T-helper 9 cell (primary cell): ENCODE data around the gene TMEM217.
"Not testable (repeated sequence)": the region's sequence is repeated elsewhere in the genome, so short reads cannot be mapped to it uniquely, and the experiment has no call there.

Experiments used
- DNase-seq: peaks from one replicate; pipeline ENCODE4 v3.0.0-alpha.2; 2020
- total RNA-seq, 2 donors: gene quantifications; one replicate each; lab custom pipeline; 2026; lab: John Stamatoyannopoulos, UW

TMEM217 gene
- 0 to 0.28 reads per million in 2 donors for total RNA-seq

DNA sequence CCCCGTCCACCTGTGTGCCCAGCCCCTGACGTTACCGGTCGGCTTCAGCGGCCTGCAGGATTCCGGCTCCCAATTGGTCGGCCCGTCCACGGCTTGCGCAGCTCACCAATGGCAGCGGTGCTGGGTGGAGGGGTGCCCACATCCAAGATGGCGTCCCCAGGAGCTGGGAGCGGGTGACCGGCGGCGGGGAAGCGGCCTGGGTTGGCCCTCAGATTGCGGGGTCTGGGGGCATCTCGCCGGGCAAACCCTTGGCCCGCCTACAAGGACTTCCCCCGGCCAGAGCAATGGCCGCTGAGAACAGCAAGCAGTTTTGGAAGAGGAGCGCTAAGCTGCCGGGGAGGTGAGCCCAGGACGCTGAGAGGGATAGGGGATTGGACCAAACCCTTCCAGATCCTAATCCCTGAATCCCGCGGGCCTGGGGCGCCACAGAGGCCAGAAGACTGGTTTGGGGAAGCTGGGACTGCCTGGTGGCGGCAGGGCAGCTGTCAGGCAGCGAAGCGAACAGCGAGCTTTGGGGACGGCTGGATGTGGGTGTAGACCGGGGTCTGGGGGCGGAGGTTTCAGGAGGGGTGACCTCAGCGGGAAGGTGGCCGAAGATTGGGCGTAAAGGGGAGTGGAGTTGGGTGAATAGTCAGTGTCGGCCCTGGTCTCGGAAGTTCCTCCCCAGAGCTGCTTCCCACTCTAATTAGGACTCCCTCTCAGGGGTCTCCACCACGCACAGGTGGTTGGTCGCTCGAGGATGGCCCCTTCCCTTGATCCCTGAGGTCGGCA, at the start of gene TMEM217, which contains the start of gene TBC1D22B:
TSS of gene TMEM217 (minus strand) at position 511 of the 771 bp plus-strand sequence. CDS start 39,114 bp downstream, outside the sequence.
TSS of gene TBC1D22B (plus strand) at position 139 of the 771 bp plus-strand sequence. CDS start at position 285, 146 bp downstream.
- peak; percentile 93 for DNase-seq

DNA sequence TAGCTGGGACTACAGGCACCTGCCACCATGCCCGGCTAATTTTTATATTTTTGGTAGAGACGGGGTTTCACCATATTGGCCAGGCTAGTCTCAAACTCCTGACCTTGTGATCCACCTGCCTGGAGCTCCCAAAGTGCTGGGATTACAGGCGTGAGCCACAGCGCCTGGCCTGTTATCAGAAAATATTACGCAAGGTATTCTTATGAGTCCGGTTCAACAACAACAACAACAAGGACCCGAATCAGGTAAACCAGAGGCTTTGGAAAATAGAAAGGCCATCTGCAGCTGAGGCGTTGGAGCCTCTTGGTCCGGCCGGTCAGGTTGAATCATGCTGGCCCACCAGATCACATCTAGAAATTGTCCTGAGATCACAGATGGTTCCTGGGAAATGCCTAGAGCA, 49.5 kb upstream of the TMEM217 start:
- DNase-seq, result not testable (repeated sequence)

DNA sequence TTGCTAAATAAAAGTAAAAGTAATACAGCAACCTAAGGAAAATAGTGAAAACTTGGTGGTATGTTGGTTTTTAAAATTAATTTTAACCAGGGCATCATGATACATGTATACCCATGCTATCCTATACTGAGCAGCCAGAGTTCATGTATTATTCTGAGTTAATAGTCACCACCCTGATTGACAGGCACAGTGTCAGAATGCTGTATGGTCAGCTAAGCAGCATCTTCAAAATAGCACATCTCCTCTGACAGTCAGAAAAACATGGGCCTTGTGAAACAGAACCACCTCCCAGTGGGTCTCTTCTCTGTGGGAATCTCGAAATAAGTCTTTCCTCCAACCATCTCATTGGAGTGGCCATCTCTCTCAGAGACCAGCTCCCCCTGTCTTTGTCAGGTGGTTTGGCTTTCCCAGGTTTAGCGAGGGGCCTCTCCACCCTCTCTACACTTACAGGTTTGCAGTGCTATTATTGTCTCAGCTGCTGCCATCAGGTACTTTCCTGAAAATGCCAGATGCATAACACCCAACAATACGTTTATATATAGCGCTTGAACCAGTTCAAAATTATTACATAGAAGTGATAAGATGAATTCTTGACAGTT, 48.8 kb upstream of the TMEM217 start:
- DNase-seq, result no peak

DNA sequence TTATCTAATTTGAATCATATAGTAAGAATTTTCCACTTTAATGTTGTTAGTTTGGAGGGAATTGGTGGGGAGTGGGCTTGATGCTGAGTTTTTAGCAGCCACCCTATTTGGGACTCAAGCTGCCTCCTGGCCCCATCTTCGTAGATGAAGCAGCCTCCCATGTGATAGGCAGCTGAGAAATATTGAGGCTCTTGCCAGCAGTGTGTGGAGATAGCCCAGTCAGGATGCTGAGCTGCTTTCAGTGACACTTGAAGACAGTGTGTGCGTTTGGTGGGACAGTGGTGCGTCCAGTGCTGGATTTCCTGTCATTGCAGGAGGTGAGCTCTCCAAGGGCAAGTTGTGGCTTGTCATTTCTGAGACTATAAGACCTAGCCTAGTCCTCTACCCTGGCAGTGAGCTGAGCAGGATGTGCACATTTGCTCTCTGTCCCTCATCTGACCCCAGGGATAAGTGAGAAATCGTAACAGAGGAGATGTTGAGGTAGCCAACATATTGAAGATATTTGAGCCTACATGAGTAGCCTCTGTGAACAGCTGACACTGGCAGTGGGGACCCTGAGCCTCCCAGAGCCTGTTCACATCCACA, 48.0 kb upstream of the TMEM217 start:
- no peak for DNase-seq

DNA sequence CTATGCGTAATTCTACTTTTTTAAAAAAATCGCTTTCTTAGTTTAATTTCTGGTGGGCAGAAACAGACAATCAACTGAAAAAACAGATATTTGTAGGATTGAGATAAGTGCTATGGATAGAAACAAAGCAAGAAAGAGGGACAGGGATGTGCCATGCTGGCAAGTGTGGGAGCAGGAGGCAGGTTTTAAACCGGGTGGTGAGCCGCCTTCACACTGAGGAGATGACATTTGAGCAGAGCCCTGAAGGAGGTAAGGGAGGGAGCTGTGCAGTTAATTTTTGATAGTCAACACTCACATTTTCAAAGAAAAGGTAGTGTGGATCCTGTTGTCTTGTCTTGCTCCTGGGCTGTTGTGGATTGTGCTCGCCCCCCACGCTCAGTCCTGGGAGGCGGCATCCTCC, 46.8 kb upstream of the TMEM217 start:
- DNase-seq, result no peak

DNA sequence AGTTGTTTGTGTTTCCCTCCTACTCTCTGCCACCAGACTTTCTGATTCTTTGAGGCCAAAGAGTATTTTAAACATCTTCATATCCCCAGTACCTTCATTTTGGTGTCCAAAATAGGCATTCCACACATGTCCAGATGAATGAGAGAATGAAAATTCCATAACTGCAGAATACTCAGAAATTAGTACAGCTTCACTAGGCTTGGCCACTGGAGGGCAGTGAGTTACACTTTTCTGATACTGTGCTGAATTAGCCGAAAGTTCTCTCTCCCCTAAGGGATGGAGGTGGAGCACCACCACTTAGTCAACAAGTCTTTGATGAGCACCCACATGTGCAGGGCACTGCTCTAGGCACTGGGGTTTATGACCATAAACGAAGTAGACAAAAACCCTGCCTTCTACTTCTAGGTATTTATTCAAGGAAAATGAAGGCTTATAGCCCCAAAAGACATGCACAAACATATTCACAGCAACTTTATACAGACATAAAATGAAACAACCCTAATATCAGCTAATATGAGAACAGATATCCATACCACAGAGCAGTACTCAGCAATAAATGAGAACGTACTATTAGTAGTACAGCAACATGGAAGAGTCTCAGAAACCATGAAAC, 46.1 kb upstream of the TMEM217 start:
- DNase-seq, result no peak

DNA sequence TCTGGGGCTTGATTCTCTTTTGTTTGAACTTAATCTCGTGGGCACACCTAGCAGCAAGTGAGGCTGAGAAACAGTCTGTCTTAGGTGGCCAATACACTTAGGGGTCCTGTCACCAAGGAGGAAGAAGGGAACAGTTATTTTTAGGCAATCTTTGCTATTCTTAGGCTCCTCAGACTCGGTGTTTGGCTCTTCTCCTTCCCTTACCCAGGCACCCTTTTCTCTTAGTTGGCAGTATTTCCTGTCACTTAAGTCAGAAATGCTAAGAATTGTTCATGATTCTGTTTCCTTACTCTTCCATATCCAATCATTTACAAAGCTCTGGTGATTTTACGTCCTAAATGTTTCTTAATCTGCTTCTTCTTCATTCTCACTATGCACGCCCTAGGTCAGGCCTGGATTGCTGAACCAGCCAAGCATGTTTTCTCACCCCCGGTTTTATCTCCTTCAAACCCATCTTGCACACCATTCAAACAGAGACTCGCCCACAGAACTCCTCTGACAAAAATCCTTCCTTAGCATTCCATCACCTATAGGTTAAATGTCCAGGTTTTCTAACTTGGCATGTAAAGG, 45.2 kb upstream of the TMEM217 start:
- no peak for DNase-seq

DNA sequence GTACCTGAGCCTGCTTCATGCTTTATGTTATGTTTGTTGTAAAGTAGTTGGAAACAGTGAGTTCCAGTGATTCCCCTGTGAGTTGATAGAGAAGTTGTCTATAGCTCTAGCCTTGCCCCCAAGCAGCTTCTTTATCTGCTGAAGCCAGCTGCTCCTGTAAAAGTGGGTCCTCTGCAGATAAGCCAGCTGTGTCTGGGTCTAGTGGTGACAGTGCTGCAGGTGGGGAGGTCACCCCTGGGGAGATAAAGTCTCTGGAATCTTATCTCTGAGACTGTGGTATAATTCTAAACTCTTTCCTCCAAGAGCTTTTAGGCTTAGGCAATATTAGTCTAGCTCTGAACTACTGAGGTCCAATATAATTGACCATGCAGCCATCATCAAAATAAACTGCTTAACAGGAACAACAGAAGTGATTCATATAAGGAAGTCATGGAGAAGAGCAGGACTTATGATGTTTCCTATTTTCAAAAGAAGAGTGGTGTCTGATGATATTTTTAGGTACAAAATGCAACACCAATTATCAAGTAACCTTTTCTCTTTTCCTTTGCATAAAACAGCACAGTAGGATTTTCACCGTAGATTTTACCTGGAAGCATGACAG, 44.2 kb upstream of the TMEM217 start:
- no peak for DNase-seq

DNA sequence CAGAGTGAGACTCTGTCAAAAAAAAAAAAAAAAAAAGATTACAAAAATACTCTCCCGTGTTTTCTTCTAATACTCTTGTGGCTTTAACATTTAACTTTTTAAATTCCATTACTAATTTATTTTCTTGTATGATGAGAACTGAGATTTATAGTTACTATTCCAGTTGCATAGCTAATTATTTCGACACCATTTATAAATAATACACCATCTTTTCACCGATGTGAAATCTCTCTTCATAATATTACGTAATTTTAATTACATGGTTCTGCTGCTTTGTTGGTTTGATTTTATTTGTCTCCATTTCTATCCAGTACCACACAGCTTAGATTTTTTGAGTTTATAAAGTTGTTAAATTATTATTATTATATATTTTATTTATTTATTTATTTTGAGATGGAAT, 42.0 kb upstream of the TMEM217 start:
- no peak for DNase-seq

DNA sequence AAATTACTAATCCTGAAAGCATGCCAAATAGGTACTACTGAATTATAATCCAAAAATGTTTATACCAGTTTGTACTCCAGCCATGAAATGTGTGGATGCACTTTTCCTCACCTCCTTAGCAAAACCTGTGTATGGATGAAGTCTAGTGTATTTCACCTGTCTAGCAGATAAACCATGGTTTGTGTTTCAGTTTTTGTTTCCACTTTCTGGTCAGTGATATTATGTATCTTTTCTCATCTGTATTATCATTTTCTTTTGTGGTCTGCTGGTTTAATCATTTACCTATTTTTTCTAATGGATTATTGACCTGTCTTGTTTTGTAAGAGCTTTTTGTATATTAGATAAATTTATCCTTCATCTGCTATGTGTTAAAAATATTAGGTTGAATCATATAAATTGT, 41.0 kb upstream of the TMEM217 start:
- no peak for DNase-seq

DNA sequence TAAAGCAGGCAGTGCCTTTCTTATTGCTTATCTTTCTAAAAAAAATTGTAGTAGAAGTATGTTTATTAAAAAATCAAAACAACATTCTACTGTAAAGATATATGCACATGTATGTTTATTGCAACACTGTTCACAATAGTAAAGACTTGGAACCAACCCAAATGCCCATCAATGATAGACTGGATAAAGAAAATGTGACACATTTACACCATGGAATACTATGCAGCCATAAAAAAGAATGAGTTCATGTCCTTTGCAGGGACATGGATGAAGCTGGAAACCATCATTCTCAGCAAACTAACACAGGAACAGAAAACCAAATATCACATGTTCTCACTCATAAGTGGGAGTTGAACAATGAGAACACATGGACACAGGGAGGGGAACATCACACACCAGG, 39.7 kb upstream of the TMEM217 start:
- not testable (repeated sequence) for DNase-seq

DNA sequence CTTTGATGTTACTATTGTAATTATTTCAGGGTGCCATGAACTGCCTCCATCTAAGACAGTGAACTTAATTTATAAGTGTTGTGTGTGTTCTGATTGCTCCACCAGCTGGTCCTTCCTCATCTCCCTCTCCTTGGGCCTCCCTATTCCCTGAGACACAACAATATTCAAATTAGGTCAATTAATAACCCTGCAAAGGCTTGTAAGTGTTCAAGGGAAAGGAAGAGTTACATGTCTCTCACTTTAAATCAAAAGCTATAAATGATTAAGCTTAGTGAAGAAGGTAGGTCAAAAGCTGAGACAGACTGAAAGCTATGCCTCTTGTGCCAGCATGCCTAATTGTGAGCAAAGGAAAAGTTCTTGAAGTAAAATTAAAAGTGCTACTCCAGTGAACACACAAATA, 35.5 kb upstream of the TMEM217 start:
- no peak for DNase-seq

DNA sequence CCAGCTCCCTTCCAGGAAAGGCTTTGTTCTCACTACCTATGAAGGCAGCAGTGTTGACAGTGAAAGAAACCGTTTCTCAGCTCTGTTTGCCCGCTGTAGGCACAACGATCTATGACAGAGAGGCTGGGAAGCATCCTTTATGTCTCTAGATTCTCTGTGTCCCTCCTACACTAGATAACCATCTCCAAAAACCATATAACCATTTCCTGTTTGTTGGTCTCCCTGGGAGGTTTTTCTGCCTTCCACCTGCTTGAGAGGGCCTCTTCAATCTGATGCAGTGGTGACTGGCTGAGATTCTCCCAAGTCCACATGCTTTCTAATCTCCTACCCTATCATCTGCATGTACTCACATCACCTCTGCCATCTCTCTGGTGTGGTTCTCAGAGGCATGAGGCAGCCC, 32.0 kb upstream of the TMEM217 start:
- DNase-seq, result peak; percentile 0

DNA sequence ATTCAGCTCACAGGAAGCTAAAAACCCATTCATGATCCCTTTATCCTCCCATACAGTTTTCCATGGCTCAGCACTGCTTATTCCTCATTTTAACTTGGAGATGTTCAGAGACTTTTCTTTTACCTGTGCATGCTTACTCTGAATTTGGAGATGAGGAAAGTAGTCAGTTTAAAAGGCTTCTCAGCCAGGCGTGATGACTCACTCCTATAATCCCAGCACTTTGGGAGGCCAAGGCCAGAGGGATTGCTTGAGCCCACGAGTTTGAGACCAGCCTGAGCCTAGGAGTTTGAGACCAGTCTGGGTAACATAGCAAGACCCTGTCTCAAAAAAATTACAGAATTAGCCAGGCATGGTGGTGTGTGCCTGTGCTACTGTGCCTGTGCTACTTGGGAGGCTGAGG, 30.3 kb upstream of the TMEM217 start:
- DNase-seq, result no peak

DNA sequence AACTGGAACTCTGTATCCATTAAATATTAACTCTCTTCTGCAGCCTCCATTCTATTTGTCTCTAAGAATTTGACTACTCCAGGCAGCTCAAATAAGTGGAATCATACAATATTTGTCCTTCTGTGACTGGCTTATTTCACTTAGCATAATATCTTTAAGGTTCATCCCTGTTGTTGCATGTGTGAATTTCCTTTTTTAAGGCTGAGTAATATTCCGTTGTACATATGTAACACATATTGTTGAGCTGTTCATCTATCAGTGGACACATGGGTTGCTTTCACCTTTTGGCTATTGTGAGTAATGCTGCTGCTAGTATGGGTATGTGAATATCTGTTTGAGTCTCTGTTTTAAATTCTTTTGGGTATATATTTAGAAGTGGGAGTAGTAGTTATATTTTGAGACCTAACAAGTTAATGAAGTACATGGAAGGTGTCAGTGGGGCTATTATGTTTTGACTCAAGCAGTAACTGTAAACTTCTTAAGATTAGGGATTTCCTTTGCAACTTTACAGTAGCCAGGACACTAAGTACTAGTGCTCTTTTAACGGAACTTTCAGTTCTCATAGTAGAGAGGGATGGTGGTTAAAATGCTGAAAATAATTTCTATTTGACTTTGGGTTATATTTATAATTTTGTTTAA, 29.7 kb upstream of the TMEM217 start:
- DNase-seq, result no peak

DNA sequence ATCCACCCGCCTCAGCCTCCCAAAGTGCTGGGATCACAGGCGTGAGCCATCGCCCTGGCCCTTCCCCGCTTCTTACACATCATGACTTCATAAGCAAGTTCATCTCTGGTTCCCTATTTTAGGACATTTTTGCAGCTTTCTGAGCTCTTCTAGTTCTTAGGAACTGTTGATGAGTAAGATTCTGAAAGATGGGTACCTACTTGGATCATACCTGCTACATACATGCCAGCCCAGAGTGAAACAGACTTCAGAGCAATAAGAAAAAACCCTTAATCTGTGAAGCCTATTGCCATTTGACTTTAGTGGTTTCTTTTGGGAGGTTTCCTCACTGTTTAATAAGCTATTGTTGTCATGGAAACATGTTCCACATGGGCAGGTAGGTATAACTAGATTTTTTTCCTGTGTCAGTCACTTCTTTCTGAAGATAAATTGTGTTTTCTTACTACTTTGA, 27.9 kb upstream of the TMEM217 start:
- no peak for DNase-seq

DNA sequence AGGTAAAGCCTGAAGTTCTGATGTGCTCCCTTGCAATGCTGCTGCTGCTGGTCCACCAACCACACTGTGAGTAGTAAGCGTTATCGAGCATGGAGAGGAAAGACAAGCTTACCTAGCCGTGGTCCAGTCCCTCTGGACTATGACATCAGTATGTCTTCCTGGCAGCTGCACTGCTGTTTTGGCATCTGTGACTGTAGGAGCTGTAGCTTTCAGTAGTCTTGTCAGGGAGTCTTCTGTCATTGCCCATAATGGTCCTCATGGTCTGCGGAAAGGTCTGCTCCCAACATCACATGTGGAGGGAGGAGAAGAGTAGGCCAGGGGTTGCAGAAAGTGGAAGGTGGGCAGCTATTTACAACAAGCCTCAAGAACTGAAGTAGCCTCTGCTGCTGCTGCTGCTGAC, 26.8 kb upstream of the TMEM217 start:
- DNase-seq, result no peak

DNA sequence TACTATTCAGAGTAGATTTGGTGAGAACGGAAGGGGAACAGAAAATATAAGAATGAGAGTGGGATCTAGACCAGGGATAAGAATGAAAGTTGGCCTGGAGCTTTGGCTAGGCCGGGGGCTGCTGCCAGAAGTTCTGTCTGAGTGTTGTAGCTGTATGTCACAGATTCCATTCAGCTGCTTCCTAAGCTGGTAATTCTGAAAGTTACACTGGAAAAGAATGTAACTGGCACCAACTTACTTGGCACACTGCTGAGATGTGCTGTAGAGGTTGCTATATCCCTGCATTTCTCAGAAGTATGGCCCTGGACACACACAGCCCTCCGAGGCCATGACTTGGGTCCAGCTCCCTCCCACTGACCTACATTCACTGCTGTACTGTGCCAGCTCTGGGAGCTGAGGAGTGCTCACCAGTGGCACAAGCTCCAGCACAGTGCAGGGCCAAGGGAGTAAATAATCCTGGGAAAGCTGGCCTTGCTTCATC, 25.8 kb upstream of the TMEM217 start:
- DNase-seq, result no peak

DNA sequence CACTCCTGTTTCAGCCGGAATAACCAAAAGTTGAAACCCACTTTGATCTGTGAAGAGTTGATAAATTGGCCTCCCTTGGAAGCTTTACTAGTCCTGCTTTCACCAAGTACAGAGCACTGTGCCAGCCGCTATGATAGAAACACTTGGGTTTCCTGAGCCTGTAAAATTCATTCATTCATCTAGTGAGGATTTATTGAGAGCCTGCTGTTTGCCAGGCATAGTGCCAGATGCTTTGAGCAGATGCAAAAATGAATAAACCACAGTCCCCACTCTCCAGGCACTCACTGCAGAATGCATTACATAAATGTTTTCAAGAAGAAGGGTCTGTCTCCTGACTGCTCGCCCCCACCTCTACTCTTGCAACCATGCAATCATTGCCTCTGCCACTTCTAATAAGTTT, 25.3 kb upstream of the TMEM217 start:
- DNase-seq, result no peak

DNA sequence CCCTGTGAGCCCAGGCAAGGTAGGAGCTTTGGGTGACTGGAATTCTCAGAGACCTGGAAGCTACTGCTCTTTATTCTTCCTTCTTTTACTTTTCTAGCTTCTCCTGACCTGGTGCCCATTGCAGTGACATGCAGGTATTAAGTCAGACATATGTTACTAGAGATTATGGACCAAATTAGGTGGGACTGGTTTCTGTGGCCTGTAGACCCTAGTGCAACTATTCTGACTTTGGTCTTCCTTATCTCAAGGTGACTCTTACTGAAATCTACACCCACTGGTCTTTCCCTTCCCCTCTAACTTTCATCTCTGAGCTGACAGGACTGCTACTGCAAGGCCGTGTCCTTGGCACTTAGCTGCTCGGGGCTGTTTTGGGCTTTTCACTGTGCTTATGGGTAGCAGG, 24.4 kb upstream of the TMEM217 start:
- no peak for DNase-seq

DNA sequence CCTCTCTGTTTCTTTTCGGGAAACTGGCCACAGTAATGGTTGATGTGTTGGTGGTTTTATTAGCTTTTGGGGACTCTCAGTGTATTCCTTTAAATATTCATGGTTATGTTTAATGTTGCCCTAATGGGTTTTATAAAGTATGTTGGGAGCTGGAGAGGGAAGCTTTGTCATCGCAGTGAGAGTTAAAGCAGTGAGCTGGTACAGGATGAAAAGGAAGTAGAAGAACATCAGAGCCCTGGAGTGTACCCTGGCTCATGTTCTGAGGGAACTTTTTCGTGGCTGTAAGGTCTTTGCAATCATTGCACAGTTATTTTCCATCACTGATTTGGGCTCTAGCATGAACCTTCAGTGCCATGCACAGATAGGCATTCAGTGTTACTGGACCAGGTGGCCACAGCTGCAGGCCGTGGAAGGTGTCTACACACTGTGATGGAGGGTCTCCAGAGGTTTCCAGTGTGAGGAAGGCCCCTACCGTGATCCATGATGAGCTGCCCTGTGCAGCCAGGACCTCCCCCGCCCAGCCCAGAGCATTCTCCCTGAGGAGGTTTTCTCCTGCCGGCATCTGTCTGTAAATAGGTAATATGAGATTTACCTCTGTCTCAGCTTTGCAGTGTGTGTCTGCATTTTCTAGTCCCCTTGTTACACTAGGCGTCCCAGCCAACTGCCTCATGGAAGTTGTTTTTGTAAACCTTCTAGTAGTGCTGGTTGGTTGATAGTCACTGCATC, 22.4 kb upstream of the TMEM217 start:
- no peak for DNase-seq
